BLaER1 treated with 17β-estradiol and CSF1 and Interleukin-3, amounts not matched to agents 10 nM and 100 nM (cell line): ENCODE results near the gene TSPO2.

Source experiments
- H3K27ac ChIP-seq, 11 experiments: shearing (Covaris generic); formaldehyde crosslinking; 2 replicates each; pipeline ENCODE4 v1.8.1; 2022
- H3K27me3 ChIP-seq, 11 experiments: shearing (Covaris generic); formaldehyde crosslinking; 2 replicates each; pipeline ENCODE4 v1.8.1; 2022
- H3K36me3 ChIP-seq, 11 experiments: shearing (Covaris generic); formaldehyde crosslinking; 2 replicates each; pipeline ENCODE4 v1.8.1; 2022
- H3K4me1 ChIP-seq, 10 experiments: shearing (Covaris generic); formaldehyde crosslinking; 2 replicates each; pipeline ENCODE4 v1.8.1; 2022
- H3K4me2 ChIP-seq, 11 experiments: shearing (Covaris generic); formaldehyde crosslinking; 2 replicates each; pipeline ENCODE4 v1.8.1; 2022
- H3K4me3 ChIP-seq, 10 experiments: shearing (Covaris generic); formaldehyde crosslinking; 2 replicates each; pipeline ENCODE4 v1.8.1; 2022
- H3K9ac ChIP-seq, 11 experiments: shearing (Covaris generic); formaldehyde crosslinking; 2 replicates each; pipeline ENCODE4 v1.8.1; 2022
- H3K9me3 ChIP-seq, 11 experiments: shearing (Covaris generic); formaldehyde crosslinking; replicated peaks in 1 of 11; 2 replicates each; pipeline ENCODE4 v1.8.1; 2022
- H4K20me1 ChIP-seq, 11 experiments: shearing (Covaris generic); formaldehyde crosslinking; 2 replicates each; pipeline ENCODE4 v1.8.1; 2022
- Cebpa-rat ChIP-seq, 11 experiments: shearing (Covaris generic); IDR thresholded peaks; 2 replicates each; pipeline ENCODE4 v1.8.1; 2022

The TSPO2 gene

DNA sequence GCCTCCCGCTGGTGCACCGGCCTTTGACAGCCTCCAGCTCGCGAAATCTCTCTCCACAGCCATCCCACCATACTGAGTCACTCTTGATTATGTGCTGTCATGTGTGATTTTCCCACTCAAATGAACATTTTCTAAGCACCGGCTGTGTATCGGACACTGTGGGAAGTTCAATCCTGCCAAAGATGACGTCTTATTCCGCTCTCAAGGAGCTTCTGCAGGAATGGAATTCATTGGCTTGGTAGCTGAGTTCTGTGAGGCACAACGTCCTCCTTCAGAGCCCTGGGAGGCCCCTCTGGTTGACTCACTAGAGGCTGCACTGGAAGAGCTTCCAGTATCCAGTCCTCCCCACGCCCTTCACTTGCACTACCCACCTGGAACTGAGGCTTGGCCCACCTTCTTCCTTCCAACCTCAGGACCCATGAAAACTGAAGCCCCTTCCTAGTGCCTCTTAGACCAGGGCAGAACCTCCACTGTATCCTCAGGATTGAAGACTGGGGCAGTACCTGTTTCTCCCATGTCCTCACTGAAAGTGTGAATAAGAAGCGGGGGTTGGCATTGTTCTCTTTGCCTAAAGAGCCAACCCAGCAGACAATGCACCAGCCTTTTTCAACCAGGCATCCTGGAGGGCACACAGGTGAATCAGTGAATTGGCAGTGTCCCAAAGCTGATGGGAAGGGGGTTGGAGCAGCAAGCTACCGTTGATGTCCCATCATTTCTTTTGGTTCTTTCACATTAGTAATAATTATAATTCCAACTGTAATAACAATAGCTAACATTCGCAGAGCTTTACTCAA lies 5.0 kb upstream of the TSPO2 start:
- Histone ChIP-seq H4K20me1 (no peaks in the 10 kb centered on the region), H3K36me3 (no peaks in the 10 kb centered on the region), H3K9me3 (no peaks in the 10 kb centered on the region), H3K4me3 (no peak overlapping the region), H3K4me2 (no peak overlapping the region), H3K27ac (no peak overlapping the region), H3K4me1 (peaks cover 0 to 13% (median 6%) of the 10 kb centered on the region in 10 experiments; a peak in 9 of 20 replicates), H3K9ac (no peak overlapping the region), H3K27me3 (no peaks in the 10 kb centered on the region)
- no peak for TF ChIP-seq Cebpa-rat (IDR thresholded peaks at IDR 0.05)

DNA sequence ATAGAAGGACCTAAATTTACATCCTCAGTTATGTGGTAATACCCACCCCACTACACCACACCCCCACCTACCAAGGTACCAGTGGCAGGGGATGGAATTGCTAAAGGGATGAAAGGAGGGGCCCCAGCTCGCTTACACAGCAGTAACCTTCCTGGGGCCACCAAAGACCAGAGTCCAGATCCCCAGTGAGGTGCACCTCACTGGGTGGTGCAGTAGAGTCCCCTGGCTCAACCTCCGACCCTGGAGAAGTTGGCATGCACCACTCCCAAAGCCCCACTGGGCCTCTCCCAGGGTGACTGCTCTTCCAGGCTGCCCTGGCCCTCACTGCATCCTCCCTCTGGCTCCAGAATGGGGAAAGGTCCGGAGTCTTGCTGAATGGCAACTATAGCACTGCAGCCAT lies 4.1 kb upstream of the TSPO2 start:
- H3K36me3 ChIP-seq, result no peaks in the 10 kb centered on the region
- no peak overlapping the region for H3K9ac ChIP-seq
- H3K4me3 ChIP-seq, result no peak overlapping the region
- H3K27ac ChIP-seq, result no peak overlapping the region
- peaks cover 0 to 19% (median 6%) of the 10 kb centered on the region in 10 experiments; a peak in 9 of 20 replicates for H3K4me1 ChIP-seq
- TF ChIP-seq Cebpa-rat (IDR thresholded peaks at IDR 0.05), result no peak
- no peaks in the 10 kb centered on the region for H3K27me3 ChIP-seq
- no peak overlapping the region for H3K4me2 ChIP-seq
- H4K20me1 ChIP-seq, result no peaks in the 10 kb centered on the region
- H3K9me3 ChIP-seq, result no peaks in the 10 kb centered on the region

DNA sequence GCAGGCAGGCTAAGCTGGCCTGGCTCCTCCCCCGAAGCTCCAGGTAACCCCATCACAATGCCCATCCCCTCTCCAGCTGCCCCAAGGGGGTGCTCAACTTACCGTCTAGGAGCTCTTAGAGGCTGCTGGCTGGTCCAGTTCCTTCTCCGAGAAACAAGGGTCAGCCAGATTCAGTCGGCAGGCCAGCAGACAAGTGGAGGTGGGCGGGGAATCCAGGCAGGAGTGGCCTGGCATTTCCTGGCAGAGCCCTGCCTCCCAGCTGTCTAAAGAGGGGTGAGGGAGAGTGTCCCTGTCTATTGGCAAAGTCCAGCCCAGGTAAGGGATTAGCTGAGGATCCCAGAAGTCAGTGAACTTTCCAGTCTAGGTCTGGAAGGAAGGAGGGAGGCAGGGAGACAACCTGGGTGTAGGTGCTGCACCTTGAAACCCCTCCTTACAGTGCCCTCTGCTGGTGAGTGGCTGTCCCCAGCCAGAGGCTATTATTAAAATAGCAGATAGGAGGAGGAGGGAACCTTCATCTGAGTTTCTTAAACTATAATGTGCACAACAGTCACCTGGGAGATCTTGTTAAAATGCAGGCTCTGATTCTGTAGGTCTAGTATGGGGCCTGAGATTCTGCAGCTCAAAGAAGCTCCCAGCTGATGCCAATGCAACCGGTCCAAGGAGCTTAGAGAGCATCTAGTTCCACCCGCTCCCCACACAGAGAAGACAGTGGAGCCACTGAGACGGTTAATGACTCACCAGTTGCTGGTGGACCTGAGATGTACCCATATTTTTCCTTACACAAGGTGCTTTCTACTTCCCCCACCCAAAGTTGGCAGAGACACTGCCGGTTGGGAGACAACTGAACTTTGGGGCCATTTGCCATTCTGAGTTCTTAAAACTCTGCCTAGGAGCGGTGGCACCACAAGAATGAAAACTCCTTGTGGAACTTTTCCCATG lies 2.9 kb upstream of the TSPO2 start, which contains the start of gene UNC5CL:
TSS of gene UNC5CL (minus strand) at position 162 of the 939 bp plus-strand sequence. CDS start 4,147 bp downstream, outside the sequence.
- no peak within 1 kb of the TSS for H3K9ac ChIP-seq
- no peak within 1 kb of the TSS for H3K4me3 ChIP-seq
- H3K27ac ChIP-seq, result no peak within 1 kb of the TSS
- 0 out of 22 replicates have a peak within 1 kb of the TSS, but pooled peaks of 2 of the 11 experiments have one; percentile 53 to 66 for H3K4me2 ChIP-seq
- no peak for TF ChIP-seq Cebpa-rat (IDR thresholded peaks at IDR 0.05)
- no peaks in the 10 kb centered on the region for H3K27me3 ChIP-seq
- H4K20me1 ChIP-seq, result no peaks in the 10 kb centered on the region
- H3K4me1 ChIP-seq, result peaks cover 0 to 19% (median 6%) of the 10 kb centered on the region in 10 experiments; a peak in 9 of 20 replicates
- no peaks in the 10 kb centered on the region for H3K36me3 ChIP-seq
- H3K9me3 ChIP-seq, result no peaks in the 10 kb centered on the region

DNA sequence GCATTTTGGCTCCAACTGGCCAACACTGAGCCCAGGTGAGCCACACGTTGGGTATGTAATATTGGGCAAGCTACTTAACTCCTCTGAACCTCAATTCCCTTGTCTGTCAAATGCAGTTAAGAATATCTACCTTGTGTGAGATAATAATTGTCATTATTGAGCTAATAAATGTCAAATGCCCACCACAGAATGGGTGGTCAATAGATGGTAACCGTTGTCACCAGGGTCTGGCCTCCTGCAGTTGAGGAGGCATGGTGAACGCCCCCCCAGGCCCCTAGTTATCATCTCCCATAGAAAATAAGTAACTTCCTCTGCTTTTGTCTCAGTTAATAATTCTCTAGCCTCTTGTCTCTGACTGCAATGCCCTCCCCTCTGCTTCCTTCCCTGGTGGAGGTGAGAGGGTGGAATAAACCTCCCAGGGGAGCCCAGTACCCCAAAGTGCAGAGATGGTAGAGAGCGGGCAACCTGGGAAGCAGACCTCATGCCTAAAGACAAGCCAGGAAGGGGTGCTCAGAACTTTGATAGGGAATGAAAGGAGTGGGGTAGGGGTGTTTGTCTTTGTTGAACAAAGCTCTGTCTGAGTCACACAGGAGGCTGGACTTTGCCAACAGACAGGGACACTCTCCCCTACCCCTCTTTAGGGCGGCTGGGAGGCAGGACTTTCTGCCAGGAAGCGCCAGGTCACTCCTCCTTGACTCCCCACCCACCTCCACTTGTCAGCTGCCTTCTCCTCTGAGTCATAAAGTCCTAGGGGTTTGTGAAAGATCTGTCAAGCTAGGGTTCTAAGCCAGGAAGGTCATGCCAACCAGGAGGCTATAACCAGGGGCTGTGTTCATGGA lies 1.9 kb upstream of the TSPO2 start:
- Histone ChIP-seq H3K36me3 (no peaks in the 10 kb centered on the region), H3K4me2 (peak overlapping the region in 5 of 11 experiments; percentile 30 to 67 (median 53); a peak in 8 of 22 replicates), H3K4me1 (peaks cover 0 to 19% (median 6%) of the 10 kb centered on the region in 10 experiments; a peak in 9 of 20 replicates), H3K27me3 (no peaks in the 10 kb centered on the region), H3K9me3 (no peaks in the 10 kb centered on the region), H3K9ac (peak overlapping the region in 1 of 11 experiments; percentile 3; a peak in 1 of 22 replicates), H3K4me3 (no peak overlapping the region), H4K20me1 (no peaks in the 10 kb centered on the region), H3K27ac (peak overlapping the region in 3 of 11 experiments; percentile 9 to 35 (median 31); a peak in 4 of 22 replicates)
- TF ChIP-seq Cebpa-rat (IDR thresholded peaks at IDR 0.05), result no peak

DNA sequence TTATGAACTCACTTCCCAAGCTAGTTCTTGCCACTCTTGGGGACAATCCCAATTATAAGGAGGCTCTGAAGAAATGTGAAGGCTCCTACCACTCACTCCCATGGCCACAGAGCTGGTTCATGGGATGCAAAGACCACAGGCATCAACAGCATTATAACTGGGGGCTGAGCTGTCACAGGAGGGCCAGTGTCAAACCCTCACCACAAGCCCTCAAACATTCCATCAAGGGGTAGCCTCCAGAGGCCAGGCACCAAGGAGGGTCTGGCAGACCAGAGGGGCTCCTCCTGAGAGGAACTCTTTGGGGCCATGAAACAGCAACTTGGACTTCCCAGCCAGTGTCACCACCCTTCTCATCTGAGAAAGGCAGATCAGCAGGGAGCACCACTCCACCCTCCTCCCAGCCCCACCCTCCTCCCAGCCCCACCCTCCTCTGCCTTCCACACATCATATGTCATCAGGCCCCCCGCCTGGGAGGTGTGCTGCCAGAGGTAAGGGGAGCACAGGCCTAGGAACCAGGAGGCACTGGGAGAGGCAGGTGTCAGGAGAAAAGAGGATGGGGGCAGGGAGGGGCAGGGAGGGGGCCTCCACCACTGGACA lies 1.2 kb upstream of the TSPO2 start:
- Histone ChIP-seq H3K27me3 (no peaks in the 10 kb centered on the region), H3K4me2 (peak overlapping the region in 5 of 11 experiments; percentile 30 to 67 (median 53); a peak in 8 of 22 replicates), H3K27ac (peak overlapping the region in 2 of 11 experiments; percentile 9 to 35; a peak in 1 of 22 replicates), H3K9me3 (no peaks in the 10 kb centered on the region), H3K4me3 (no peak overlapping the region), H3K36me3 (no peaks in the 10 kb centered on the region), H3K9ac (no peak overlapping the region), H4K20me1 (no peaks in the 10 kb centered on the region), H3K4me1 (peaks cover 0 to 19% (median 6%) of the 10 kb centered on the region in 10 experiments; a peak in 9 of 20 replicates)
- TF ChIP-seq Cebpa-rat (IDR thresholded peaks at IDR 0.05), result no peak

- no peaks in the 10 kb centered on the region for H3K9me3 ChIP-seq
- no peak for TF ChIP-seq Cebpa-rat (IDR thresholded peaks at IDR 0.05)
- no peak overlapping the region for H3K9ac ChIP-seq
- H4K20me1 ChIP-seq, result no peaks in the 10 kb centered on the region
- H3K27ac ChIP-seq, result no peak overlapping the region
- H3K4me3 ChIP-seq, result no peak overlapping the region
- no peaks in the 10 kb centered on the region for H3K36me3 ChIP-seq
- peak overlapping the region in 4 of 11 experiments; percentile 4 to 33 (median 22); a peak in 1 of 22 replicates for H3K4me2 ChIP-seq
- H3K4me1 ChIP-seq, result peaks cover 0 to 19% (median 6%) of the 10 kb centered on the region in 10 experiments; a peak in 9 of 20 replicates
- H3K27me3 ChIP-seq, result no peaks in the 10 kb centered on the region
Observed at GRCh38 chr6:41043151-41043550, 884 bp downstream of the TSPO2 start.

DNA sequence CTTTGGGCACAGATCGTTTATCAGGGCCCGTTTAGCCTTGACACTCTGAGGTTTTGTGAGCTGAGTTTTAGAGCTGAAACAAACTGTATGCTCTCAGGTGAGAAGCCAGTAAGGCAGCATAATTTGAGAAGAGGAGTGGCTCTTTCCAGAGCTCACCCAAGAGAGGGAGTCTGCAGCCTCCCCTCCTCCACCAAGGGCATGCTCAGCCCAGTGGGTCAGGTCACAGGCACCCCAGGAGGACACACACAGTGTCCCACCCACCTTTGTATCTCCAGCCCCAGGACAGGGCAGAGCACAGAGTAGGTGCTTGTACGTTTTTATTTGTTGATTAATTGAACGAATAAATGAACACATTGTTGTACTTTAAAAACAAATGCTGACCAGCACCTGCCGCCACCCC lies 3.4 kb downstream of the TSPO2 start:
- no peak for TF ChIP-seq Cebpa-rat (IDR thresholded peaks at IDR 0.05)
- H3K27me3 ChIP-seq, result no peaks in the 10 kb centered on the region
- H3K4me3 ChIP-seq, result no peak overlapping the region
- H3K27ac ChIP-seq, result no peak overlapping the region
- no peak overlapping the region for H3K9ac ChIP-seq
- no peaks in the 10 kb centered on the region for H4K20me1 ChIP-seq
- peaks cover 4 to 12% (median 10%) of the 10 kb centered on the region in 10 experiments; a peak in 18 of 20 replicates for H3K4me1 ChIP-seq
- H3K9me3 ChIP-seq, result no peaks in the 10 kb centered on the region
- no peak overlapping the region for H3K4me2 ChIP-seq
- H3K36me3 ChIP-seq, result no peaks in the 10 kb centered on the region

DNA sequence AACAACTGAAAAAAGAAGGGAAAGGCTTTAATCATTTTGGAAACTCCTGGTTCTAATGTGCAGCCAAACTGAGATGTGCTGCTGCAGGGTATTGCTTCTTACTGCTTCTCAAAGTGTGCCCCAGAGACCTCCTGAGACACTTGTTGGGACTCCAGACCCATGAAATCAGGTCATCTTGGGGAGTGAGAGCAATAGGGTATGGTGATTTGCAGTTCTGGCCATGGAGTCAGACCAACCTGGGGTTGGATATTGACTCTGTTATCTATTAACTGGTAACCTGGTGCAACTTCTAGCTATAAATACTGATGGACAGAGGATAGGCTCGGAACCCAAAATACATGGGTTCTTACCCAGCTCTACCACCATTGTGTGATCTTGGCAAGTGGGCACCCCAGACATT lies 3.8 kb downstream of the TSPO2 start:
- TF ChIP-seq Cebpa-rat (IDR thresholded peaks at IDR 0.05), result no peak
- H3K36me3 ChIP-seq, result no peaks in the 10 kb centered on the region
- no peaks in the 10 kb centered on the region for H3K9me3 ChIP-seq
- H4K20me1 ChIP-seq, result no peaks in the 10 kb centered on the region
- peaks cover 4 to 12% (median 10%) of the 10 kb centered on the region in 10 experiments; a peak in 17 of 20 replicates for H3K4me1 ChIP-seq
- H3K27ac ChIP-seq, result no peak overlapping the region
- H3K4me3 ChIP-seq, result no peak overlapping the region
- H3K27me3 ChIP-seq, result no peaks in the 10 kb centered on the region
- H3K4me2 ChIP-seq, result no peak overlapping the region
- H3K9ac ChIP-seq, result no peak overlapping the region
